Hematopoietic multipotent progenitor cell treated with erythropoietin and hydrocortisone succinate and interleukin-3 and kit ligand, for 6 days (in vitro differentiated cells): ENCODE results near the gene DDB1.
A peak's percentile ranks its signal among the peaks of the same experiment; 100 is the strongest.

ENCODE experiments used
- DNase-seq: peaks from one replicate; pipeline ENCODE4 v3.0.0-alpha.2; 2015

DDB1 gene

GRCh38 chr11:61293867-61294716 is 38.8 kb downstream of the DDB1 start:
- DNase-seq = peak; percentile 84

- DNase-seq = peak; percentile 67
These were observed 40.5 kb downstream of the DDB1 start for GRCh38 chr11:61292356-61292755.

GRCh38 chr11:61290905-61291690 is 41.8 kb downstream of the DDB1 start:
- DNase-seq = peak; percentile 54

GRCh38 chr11:61287338-61287977 is 45.4 kb downstream of the DDB1 start:
- DNase-seq = peak; percentile 98

GRCh38 chr11:61283613-61284012 is 49.3 kb downstream of the DDB1 start:
- no peak for DNase-seq

- DNase-seq = peak; percentile 82
These were observed 51.2 kb downstream of the DDB1 start for GRCh38 chr11:61281581-61282250.

- DNase-seq = no peak
These were observed 51.9 kb downstream of the DDB1 start for GRCh38 chr11:61280883-61281580.

- DNase-seq = no peak
These were observed 52.8 kb downstream of the DDB1 start for GRCh38 chr11:61279934-61280659.

- DNase-seq = no peak
These were observed 54.9 kb downstream of the DDB1 start for GRCh38 chr11:61278001-61278470.

GRCh38 chr11:61277186-61278000 is 55.5 kb downstream of the DDB1 start:
- DNase-seq = no peak

- no peak for DNase-seq
These were observed 57.7 kb downstream of the DDB1 start for GRCh38 chr11:61275191-61275590.

GRCh38 chr11:61274084-61274483 is 58.8 kb downstream of the DDB1 start:
- DNase-seq = no peak

- DNase-seq = peak; percentile 5
These were observed 59.5 kb downstream of the DDB1 start for GRCh38 chr11:61273178-61274078.

GRCh38 chr11:61272731-61273130 is 60.2 kb downstream of the DDB1 start:
- DNase-seq = peak; percentile 0

- no peak for DNase-seq
These were observed 62.4 kb downstream of the DDB1 start for GRCh38 chr11:61270354-61271076.

- no peak for DNase-seq
These were observed 64.2 kb downstream of the DDB1 start for GRCh38 chr11:61268588-61269250.

GRCh38 chr11:61267437-61267841 is 65.5 kb downstream of the DDB1 start:
- DNase-seq = peak; percentile 55

- DNase-seq = no peak
These were observed 66.3 kb downstream of the DDB1 start for GRCh38 chr11:61266602-61267001.
